Fibroblast of gingiva (primary cell): Measurements from ENCODE around the gene HARBI1.
A peak's percentile ranks its signal among the peaks of the same experiment; 100 is the strongest.

Experiments
- DNase-seq: peaks from one replicate; pipeline ENCODE4 v3.0.0-alpha.2; 2011; ENCODE audit warnings: low read depth

The HARBI1 gene

DNA sequence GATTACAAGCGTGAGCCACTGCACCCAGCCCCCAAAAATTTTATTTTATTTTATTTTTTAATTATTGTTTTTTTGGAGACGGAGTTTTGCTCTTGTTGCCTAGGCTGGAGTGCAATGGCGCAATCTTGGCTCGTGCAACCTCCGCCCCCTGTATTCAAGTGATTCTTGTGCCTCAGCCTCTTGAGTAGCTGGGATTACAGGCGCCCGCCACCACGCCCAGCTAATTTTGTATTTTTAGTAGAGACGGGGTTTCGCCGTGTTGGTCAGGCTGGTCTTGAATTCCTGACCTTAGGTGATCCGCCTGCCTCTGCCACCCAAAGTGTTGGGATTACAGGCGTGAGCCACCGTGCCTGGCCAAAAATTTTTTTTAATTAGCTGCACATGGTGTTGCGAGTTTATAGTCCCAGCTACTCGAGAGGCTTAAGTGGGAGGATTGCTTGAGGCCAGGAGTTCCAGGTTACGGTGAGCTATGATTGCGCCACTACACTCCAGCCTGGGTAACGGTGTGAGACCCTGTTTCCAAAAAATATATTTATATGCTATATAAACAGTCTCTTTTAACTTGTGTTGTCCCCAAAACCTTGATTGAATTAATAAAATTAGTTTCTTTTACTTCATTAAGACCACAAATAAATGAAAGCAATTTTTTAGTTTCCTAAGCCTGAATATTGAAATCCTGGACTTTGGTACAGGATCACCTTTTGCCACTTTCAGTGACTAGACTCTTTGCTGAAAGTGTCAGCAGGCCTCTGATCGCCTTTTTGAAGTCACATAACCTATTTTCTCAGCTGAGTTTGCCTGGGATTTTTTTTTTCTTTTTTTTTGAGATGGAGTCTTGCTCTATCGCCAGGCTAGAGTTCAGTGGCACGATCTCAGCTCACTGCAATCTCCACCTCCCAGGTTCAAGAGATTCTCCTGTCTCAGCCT, 16.5 kb upstream of the HARBI1 start:
- DNase-seq, result no peak

DNA sequence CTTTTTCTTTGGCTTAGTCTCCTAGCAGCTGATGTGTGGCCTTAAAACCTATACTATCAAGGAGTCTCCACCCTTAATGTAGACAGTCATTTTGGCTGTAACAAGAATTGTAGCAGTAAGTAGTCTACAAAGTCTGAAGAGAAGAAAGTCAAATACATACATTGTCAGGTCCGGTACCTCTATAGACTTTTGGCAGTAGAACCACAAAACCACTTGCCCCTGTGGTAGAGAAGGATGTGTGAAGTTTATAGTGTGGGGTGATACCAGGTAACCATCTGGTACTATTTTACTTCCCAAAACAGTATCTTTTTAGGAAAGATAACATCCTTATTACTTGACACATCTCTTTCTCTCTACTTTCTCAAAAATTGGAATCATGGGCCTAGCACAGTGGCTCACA, 15.5 kb upstream of the HARBI1 start:
- no peak for DNase-seq

DNA sequence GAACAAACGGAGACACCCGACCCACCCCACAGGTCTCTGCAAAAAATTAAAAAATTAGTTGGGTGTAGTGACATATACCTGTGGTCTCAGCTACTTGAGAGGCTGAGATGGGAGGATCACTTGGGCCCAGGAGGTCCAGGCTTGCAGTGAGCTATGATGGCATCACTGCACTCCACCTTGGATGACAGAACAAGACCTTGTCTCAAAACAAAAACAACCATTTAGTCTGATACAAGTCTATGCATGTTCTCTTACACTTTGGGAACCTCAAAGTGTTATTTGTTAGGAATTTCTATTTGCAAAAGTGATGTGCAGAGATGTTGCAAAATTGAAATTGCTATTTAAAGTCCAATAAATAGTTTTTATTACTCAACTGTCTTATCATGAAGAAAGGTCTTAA, 14.6 kb upstream of the HARBI1 start:
- DNase-seq, result no peak

DNA sequence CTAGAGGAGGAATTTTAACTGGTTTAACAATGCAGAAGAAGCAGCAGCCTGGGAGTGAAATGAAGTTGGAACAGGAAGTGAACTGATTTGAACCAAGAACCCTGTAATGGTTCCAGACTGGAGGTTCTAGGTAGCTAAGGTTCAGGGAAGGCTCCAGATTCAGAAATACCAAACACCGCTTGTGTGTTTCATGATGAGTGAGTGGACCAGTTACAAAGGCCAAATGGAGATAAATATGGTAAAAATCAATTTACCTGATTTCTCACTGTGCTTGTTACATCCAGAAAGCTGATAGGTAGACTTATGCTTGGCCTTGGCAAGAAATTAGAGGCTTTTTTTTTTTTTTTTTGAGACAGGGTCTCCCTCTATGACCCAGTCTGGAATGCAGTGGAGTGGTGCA, 13.2 kb upstream of the HARBI1 start:
- no peak for DNase-seq

- no peak for DNase-seq
Measured at GRCh38 chr11:46628961-46629360, 11.9 kb upstream of the HARBI1 start.

DNA sequence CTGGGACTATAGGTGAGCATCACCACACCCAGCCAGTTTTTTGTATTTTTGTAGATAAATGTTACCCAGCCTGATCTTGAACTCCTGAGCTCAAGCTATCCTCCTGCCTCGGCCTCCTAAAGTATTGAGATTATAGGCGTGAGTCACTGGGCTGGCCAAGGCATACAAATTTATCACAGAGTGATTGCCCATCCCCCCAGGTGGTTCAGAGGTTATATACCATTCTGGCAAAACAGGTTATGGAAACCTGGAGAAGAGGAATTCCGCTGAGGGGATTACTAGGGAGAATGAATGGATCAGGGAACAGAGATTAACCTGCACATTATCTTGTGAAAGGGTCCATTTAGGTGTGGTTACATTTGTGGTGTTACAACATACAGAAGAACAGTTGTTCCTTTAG, 8.4 kb upstream of the HARBI1 start:
- no peak for DNase-seq

GRCh38 chr11:46618837-46619236, 1.8 kb upstream of the HARBI1 start:
- no peak for DNase-seq

- no peak for DNase-seq
Measured at GRCh38 chr11:46617972-46618314, 916 bp upstream of the HARBI1 start.

DNA sequence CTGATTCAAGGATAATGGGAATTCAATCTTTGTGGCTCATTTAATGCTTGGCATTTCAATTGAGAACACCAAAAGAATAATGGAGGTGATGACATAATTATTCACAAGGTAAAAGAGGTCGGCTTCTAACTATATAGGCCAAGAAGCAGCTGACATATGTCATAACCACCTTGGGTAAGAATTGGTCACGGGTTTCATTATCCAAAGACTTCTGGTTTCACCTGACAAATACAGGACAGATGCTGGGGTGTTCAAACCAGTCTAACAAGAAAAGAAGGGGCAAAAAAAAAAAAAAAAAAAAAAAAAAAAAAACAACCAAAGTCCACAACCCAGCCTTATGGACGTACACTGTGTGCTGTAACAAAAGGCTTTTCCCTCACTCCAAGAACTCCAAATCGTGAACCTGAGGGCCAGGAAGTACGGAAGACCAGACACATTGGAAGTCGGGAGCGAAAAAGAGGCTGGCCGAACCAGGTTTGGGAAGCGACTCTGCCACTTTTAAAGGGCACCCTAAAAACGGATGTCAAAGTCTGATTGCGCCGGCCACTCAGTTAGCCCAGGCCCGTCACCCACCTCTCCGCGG, 385 bp downstream of the HARBI1 start:
- no peak for DNase-seq

DNA sequence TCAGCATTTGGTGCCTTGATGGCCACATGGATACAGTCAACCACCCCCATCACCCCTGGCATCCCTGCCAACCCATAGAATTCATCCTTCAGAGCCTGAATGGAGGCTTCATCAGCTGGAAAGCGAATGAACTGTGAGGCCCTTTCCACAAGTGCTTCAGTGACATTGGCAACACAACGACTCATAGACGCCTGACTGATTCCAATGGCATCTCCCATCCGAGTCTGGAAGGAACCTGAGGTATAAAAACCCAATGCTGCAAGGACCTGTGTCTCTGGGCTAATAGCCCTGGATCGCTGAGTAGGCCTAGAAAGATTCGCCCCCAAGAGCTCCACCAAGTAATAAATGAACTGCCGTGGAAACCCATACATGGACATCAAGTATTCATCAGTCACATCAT, 1.3 kb downstream of the HARBI1 start:
- no peak for DNase-seq

- DNase-seq, result no peak
Measured at GRCh38 chr11:46612326-46612725, 4.7 kb downstream of the HARBI1 start.

- DNase-seq, result no peak
Measured at GRCh38 chr11:46611526-46612304, 5.3 kb downstream of the HARBI1 start.

DNA sequence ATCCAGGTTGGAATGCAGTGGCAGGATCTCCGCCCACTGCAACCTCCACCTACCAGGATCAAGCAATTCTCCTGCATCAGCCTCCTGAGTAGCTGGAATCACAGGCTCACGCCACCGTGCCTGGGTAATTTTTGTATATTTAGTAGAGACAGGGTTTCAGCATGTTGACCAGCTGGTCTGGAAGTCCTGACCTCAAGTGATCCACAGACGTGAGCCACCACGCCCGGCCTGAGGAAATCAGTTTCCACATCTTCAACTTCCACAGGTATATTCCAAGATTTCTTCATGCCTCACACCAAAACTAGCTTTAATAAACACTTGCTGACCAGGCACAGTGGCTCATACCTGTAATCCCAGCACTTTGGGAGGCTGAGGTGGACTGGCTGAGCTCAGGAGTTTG, 7.6 kb downstream of the HARBI1 start:
- no peak for DNase-seq

DNA sequence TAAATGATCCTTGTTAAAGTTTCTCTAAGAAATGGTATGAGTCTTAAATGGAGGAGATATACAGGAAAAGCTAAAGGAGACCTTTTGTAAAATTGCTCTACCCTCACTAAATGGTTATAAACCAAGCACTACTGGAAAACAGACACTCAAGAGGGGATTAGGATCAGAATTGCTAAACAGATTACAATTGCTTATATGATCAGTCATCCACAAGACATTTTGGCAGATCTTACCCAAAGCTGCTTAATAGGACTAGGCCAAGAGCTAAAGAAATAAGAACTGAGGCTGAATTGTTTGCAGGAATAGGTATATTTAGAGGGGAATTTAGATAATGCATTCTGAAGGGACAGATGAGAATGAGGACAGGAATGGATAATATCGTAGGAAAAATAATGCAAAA, 9.5 kb downstream of the HARBI1 start:
- no peak for DNase-seq

- no peak for DNase-seq
Measured at GRCh38 chr11:46604796-46605195, 12.2 kb downstream of the HARBI1 start.

- DNase-seq, result no peak
Measured at GRCh38 chr11:46603704-46604308, 13.2 kb downstream of the HARBI1 start.

GRCh38 chr11:46601129-46601528, 15.9 kb downstream of the HARBI1 start:
- DNase-seq, result peak; percentile 7

- no peak for DNase-seq
Measured at GRCh38 chr11:46600194-46600960, 16.6 kb downstream of the HARBI1 start.

GRCh38 chr11:46599340-46600193, 17.5 kb downstream of the HARBI1 start:
- no peak for DNase-seq

DNA sequence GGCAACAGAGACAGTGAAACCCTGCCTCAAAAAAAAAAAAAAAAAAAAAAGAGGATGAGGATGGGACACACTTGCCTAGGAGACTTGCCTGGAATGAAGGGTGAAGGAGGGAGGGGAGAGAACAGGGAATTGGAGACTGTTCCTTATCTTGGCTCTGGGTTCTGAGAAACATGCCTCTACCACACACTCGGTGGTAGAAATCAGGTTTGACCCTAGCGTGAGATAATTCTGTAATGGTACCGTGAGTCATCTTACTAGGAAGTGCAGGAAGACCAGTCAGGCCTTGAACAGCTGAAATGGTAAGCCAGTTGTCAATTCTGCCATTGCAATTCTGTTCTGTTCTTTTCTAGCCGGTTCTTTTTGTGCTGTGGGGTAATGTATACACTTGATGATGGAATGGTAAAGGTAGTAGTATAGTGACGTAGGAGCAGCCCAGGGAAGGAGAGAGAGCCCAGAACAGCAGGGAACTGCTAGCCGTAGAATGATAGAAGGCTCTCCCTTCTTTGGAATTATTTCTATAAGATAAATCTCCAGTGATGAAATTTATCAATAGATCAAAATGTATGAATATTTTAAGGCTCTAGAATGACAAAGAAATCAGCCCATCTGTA, 19.3 kb downstream of the HARBI1 start:
- DNase-seq, result no peak
